ENCODE measurements around the gene FAM13C.

Gene FAM13C

DNA sequence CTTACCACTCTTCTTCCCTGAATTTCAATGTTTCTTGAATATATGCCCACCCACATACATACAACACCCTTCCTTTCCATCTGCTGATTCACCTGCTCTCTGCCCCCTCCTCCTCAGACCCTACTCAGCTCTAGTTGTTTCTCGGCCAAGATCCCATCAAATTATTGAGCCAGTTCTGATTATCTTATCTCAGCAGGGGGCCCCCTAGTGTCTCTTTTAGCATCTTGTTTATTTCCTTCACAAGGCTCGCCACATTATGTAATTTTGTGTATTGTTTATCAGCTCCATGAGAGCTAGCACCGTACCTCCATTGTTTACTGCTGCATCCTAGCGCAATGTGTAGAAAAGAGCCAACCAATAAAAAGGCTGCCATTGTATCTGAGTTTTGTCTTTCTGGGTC lies 71.9 kb downstream of the FAM13C start:
- H3K9me2 ChIP-seq (replicated peaks; ENCODE audit: control insufficient read depth, low read length), result no peaks in the 10 kb centered on the region
- no peak overlapping the region for H3K4me2 ChIP-seq (ENCODE audit: low read length)
- H3K36me3 ChIP-seq (ENCODE audit: control insufficient read depth, low read length), result no peaks in the 10 kb centered on the region
- H3F3A ChIP-seq (ENCODE audit: control insufficient read depth, insufficient read depth), result no peaks in the 10 kb centered on the region
- no peak overlapping the region for H3K4me3 ChIP-seq (ENCODE audit: low read length)
- H3K27me3 ChIP-seq (ENCODE audit: control insufficient read depth, low read length), result no peaks in the 10 kb centered on the region
- no peak overlapping the region for H3K27ac ChIP-seq (ENCODE audit: low read depth, low read length)
- H4K20me1 ChIP-seq (ENCODE audit: control insufficient read depth, insufficient read depth, low read depth, low read length), result no peaks in the 10 kb centered on the region
- H3K9me3 ChIP-seq (ENCODE audit: control insufficient read depth, insufficient read depth, low read length), result no peaks in the 10 kb centered on the region
- no peaks in the 10 kb centered on the region for H3K4me1 ChIP-seq (ENCODE audit: control insufficient read depth, low read length)
- TF ChIP-seq, protein P1, sequence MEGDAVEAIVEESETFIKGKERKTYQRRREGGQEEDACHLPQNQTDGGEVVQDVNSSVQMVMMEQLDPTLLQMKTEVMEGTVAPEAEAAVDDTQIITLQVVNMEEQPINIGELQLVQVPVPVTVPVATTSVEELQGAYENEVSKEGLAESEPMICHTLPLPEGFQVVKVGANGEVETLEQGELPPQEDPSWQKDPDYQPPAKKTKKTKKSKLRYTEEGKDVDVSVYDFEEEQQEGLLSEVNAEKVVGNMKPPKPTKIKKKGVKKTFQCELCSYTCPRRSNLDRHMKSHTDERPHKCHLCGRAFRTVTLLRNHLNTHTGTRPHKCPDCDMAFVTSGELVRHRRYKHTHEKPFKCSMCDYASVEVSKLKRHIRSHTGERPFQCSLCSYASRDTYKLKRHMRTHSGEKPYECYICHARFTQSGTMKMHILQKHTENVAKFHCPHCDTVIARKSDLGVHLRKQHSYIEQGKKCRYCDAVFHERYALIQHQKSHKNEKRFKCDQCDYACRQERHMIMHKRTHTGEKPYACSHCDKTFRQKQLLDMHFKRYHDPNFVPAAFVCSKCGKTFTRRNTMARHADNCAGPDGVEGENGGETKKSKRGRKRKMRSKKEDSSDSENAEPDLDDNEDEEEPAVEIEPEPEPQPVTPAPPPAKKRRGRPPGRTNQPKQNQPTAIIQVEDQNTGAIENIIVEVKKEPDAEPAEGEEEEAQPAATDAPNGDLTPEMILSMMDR (IDR thresholded peaks at IDR 0.05; ENCODE audit: low read depth, low read length, poor library complexity, severe bottlenecking), result peak; percentile 59
- TF ChIP-seq EZH2phosphoT487 (IDR thresholded peaks at IDR 0.05; ENCODE audit: borderline replicate concordance, low read length), result no peak
- no peaks in the 10 kb centered on the region for H3K79me2 ChIP-seq (ENCODE audit: control insufficient read depth, low read length)

DNA sequence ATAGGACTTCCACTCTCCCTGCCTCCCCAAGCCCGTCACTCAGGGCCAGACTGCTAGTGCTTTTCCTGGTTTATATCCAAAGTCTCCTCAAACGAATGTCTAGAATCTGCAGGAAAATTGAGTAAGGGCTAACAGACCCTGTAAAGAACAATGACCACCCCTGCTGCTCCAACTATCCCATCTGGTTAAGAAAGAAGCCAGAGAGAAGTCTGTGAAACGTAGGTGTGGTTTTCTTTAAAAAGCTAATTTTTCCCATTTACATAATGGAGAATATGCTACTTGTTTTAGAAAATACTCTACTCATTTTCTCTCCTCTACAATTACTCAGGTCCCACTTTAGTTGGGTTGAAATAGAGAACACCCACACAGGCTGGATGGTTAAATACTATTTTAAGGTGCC lies 72.5 kb downstream of the FAM13C start:
- Histone ChIP-seq H3K9me2 (replicated peaks; ENCODE audit: control insufficient read depth, low read length) (no peaks in the 10 kb centered on the region), H3K27ac (ENCODE audit: low read depth, low read length) (no peak overlapping the region), H3K36me3 (ENCODE audit: control insufficient read depth, low read length) (no peaks in the 10 kb centered on the region), H3K27me3 (ENCODE audit: control insufficient read depth, low read length) (no peaks in the 10 kb centered on the region), H3F3A (ENCODE audit: control insufficient read depth, insufficient read depth) (no peaks in the 10 kb centered on the region), H3K4me3 (ENCODE audit: low read length) (no peak overlapping the region), H4K20me1 (ENCODE audit: control insufficient read depth, insufficient read depth, low read depth, low read length) (no peaks in the 10 kb centered on the region), H3K4me2 (ENCODE audit: low read length) (no peak overlapping the region), H3K79me2 (ENCODE audit: control insufficient read depth, low read length) (no peaks in the 10 kb centered on the region), H3K9me3 (ENCODE audit: control insufficient read depth, insufficient read depth, low read length) (no peaks in the 10 kb centered on the region), H3K4me1 (ENCODE audit: control insufficient read depth, low read length) (no peaks in the 10 kb centered on the region)
- TF ChIP-seq EZH2phosphoT487 (IDR thresholded peaks at IDR 0.05; ENCODE audit: borderline replicate concordance, low read length), result no peak
- TF ChIP-seq, protein P1 (IDR thresholded peaks at IDR 0.05; ENCODE audit: low read depth, low read length, poor library complexity, severe bottlenecking), result no peak

DNA sequence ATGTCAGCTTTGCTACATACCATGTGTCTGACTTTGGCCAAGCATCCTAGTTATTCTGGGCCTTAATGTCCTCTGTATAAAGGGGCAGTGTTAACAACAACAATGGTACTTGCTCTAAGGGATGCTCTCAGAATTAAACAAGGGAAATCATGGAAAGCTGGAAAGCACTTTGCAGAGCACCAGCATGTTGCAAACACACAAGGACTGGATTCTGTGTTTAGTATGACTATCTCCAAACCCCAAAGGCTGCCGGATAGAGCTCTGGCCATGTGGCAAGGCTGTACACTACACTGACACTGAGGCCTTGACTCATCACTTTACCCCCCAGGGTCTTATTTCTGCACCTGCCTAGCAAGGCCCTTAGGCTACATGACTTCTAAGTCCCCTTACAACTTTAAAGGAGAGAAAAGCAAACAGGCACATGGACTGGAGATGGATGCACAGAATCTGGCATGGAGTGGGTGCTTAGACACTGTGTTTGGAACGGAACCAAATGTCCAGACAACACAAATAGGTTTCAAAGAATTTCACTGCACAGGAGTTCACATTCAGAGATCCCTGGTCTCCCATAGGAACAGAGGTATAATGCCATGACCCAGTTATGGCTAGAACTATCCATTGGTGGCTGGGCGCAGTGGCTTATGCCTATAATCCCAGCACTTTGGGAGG lies 74.6 kb downstream of the FAM13C start:
- H3K9me2 ChIP-seq (replicated peaks; ENCODE audit: control insufficient read depth, low read length), result no peaks in the 10 kb centered on the region
- H3K9me3 ChIP-seq (ENCODE audit: control insufficient read depth, insufficient read depth, low read length), result no peaks in the 10 kb centered on the region
- no peaks in the 10 kb centered on the region for H3K79me2 ChIP-seq (ENCODE audit: control insufficient read depth, low read length)
- H3K27me3 ChIP-seq (ENCODE audit: control insufficient read depth, low read length), result no peaks in the 10 kb centered on the region
- TF ChIP-seq, protein P1 (IDR thresholded peaks at IDR 0.05; ENCODE audit: low read depth, low read length, poor library complexity, severe bottlenecking), result no peak
- no peak for TF ChIP-seq EZH2phosphoT487 (IDR thresholded peaks at IDR 0.05; ENCODE audit: borderline replicate concordance, low read length)
- H4K20me1 ChIP-seq (ENCODE audit: control insufficient read depth, insufficient read depth, low read depth, low read length), result no peaks in the 10 kb centered on the region
- no peaks in the 10 kb centered on the region for H3K36me3 ChIP-seq (ENCODE audit: control insufficient read depth, low read length)
- no peak overlapping the region for H3K4me3 ChIP-seq (ENCODE audit: low read length)
- H3K4me2 ChIP-seq (ENCODE audit: low read length), result no peak overlapping the region
- no peak overlapping the region for H3K27ac ChIP-seq (ENCODE audit: low read depth, low read length)
- H3K4me1 ChIP-seq (ENCODE audit: control insufficient read depth, low read length), result no peaks in the 10 kb centered on the region
- H3F3A ChIP-seq (ENCODE audit: control insufficient read depth, insufficient read depth), result no peaks in the 10 kb centered on the region

All from DOHH2 (cell line).